HFF-Myc (cell line): ENCODE measurements around the gene ARSI.

Source experiments
- DNase-seq: peaks from one replicate; pipeline ENCODE4 v3.0.0-alpha.2; 2011; ENCODE audit warnings: low read depth; ENCODE audit errors: extremely low read depth
- H3K4me3 ChIP-seq: replicated peaks from 2 replicates; pipeline ENCODE4 v1.5.1; 2011; ENCODE audit warnings: low read depth, mild to moderate bottlenecking, control low read depth, low read length
- CTCF ChIP-seq: IDR thresholded peaks from 2 replicates; pipeline ENCODE4 v1.5.1; 2012; ENCODE audit warnings: mild to moderate bottlenecking, low read depth, low read length, control low read depth; ENCODE audit errors: missing control alignments

The ARSI gene

DNA sequence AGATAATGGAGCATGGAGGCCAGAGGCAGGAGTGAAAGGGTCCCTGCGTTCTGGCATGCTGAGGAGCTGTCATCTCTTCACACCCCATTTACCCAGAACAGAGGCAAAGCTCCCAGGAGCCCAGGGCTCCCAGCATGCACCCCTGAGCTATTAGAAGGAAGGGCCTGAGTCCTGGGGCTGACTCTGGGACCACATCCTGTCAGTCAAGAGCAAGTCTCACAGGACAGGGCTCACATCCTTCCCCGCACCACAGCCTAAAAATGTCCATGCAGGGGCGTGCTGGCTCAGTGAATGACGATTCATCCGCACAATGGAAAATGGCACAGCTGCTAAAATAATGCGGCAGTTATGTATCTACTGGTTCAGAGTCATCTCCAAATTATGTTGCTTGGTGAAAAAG lies 44.6 kb downstream of the ARSI start:
- TF ChIP-seq CTCF: no peak
- DNase-seq: no peak

DNA sequence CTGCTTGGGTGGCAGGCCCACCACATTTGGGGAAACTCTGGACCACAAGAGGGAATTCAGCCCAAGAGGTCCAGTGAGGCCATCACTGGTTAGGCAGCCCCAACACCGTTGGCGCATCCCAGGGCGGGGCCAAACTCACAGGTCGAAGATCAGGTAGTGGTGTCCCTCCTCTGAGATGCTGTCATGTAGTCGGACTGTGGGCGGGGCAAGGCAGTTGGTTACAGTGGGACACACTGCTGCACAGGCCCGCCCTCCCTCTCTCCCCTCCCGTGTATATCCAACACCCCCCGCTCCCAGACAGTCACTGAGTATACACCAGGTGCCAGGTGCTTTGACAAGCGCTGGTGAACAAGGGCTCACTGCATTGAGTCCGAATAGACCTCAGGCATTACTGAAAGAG lies 45.3 kb downstream of the ARSI start:
- no peak for DNase-seq
- TF ChIP-seq CTCF: no peak
- H3K4me3 ChIP-seq: no peak overlapping the region

More for the DNA sequence above, 44.6 kb downstream of the ARSI start:
- no peak overlapping the region for H3K4me3 ChIP-seq

DNA sequence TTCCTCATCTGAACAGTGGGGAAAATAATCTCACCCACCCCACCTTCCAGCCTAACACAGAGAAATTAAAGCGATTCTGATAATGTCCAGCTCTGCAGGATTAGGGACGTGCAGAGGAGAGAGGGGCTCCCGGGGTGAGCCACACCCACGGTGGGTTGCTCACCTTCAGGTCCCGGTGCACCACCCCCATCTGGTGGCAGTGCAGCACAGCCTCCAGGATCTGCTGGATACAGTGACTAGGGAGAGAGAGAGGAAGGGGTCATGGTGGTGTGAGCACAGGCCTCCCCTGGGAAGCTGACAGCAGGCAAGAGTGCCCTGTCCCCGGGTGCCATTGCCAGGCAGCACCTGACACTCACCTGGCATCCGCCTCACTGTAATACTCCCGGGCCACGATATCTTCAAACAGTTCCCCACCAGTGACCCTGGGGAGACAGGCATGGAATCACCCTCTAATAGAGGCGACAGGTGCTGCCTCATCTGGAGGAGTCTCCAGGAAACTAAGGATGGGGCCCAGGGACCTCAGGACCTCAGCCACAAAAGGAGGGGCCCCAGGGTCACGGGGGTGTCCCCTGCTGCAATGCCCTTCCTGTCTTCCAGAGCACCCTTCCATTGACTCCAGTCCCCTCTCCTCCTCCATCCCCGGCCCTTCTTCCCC lies 46.2 kb downstream of the ARSI start:
- no peak for DNase-seq
- H3K4me3 ChIP-seq: no peak overlapping the region
- peak; percentile 33 for TF ChIP-seq CTCF

DNA sequence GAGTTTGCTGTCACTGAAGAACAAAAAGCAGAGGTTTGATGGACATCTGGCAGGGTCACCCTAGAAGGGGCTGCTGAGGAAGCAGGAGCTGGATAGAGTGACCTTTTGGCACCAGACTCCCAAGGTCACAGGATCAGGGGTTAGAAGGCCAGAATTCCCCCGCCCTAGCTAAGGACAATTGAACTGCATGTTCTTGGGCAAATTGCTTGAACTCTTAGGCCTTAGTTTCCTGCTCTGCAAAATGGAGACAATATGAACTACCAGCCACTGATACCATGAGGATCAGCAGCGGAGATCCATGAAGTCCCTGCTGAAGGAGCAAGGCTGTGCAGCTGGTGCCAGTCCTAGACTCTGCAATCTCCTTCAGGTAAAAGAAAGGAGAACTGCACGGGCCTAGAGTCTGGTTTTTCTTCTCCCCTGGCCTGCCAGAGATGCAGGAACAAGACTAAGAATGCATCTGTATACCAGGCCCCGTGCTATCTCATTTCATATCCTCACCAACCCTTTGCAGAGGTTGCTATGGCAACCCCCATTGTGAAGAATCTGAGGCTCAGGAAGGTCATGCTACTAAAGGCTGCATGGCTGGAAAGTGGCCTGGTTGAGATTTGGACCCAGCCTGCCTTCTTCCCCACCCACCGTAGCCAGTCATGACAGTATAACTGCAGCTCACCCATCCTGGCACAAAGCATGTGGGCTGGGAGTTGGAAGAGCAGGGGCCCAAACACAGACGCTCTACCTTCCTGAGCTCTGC lies 46.9 kb downstream of the ARSI start:
- no peak for DNase-seq
- no peak overlapping the region for H3K4me3 ChIP-seq
- TF ChIP-seq CTCF: no peak

DNA sequence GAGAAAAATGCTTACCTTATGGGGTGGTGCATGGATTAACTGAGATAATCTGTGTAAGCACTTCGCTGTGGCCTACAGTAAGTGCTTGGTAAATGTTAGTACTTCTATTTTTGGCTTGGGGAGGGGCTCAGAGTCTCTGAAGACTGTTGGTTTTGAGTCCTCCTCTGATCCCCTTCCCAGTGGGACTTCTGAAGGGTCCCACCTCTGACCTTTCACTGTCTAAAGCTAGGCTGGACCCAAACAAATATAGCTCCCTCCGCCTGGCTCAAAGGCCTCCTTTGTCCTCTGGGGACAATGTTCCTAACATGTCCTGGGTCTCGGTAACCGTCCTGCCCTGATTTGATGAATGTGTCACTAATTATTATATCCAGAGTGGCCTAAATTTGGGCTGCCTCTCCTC lies 47.9 kb downstream of the ARSI start:
- no peak for DNase-seq
- no peak for TF ChIP-seq CTCF
- H3K4me3 ChIP-seq: no peak overlapping the region

- H3K4me3 ChIP-seq: no peak overlapping the region
- no peak for TF ChIP-seq CTCF
- DNase-seq: no peak
These were observed 48.3 kb downstream of the ARSI start for GRCh38 chr5:150254363-150254762.
